AG10803 (cell line): ENCODE data around the gene PAQR8.
A peak's percentile ranks its signal among the peaks of the same experiment; 100 is the strongest.

Experiments
- DNase-seq: peaks from one replicate; pipeline ENCODE4 v3.0.0; 2010; ENCODE audit warnings: low read depth
- H3K4me3 ChIP-seq: 2 replicates; pipeline ENCODE4 v1.5.1; 2011; ENCODE audit warnings: mild to moderate bottlenecking, low read length, control low read depth
- TF ChIP-seq, protein P1 (sequence below): conservative IDR thresholded peaks from 2 replicates; pipeline ENCODE4 v1.5.1; 2011; ENCODE audit warnings: mild to moderate bottlenecking, low read length, control low read depth, inconsistent platforms

Gene PAQR8

GRCh38 chr6:52368002-52368401 is 6.1 kb downstream of the PAQR8 start:
- no peak overlapping the region for H3K4me3 ChIP-seq
- no peak for DNase-seq
- TF ChIP-seq, protein P1, sequence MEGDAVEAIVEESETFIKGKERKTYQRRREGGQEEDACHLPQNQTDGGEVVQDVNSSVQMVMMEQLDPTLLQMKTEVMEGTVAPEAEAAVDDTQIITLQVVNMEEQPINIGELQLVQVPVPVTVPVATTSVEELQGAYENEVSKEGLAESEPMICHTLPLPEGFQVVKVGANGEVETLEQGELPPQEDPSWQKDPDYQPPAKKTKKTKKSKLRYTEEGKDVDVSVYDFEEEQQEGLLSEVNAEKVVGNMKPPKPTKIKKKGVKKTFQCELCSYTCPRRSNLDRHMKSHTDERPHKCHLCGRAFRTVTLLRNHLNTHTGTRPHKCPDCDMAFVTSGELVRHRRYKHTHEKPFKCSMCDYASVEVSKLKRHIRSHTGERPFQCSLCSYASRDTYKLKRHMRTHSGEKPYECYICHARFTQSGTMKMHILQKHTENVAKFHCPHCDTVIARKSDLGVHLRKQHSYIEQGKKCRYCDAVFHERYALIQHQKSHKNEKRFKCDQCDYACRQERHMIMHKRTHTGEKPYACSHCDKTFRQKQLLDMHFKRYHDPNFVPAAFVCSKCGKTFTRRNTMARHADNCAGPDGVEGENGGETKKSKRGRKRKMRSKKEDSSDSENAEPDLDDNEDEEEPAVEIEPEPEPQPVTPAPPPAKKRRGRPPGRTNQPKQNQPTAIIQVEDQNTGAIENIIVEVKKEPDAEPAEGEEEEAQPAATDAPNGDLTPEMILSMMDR = no peak

GRCh38 chr6:52369234-52369633 is 7.3 kb downstream of the PAQR8 start:
- no peak overlapping the region for H3K4me3 ChIP-seq
- no peak for DNase-seq
- TF ChIP-seq, protein P1 = no peak

DNA sequence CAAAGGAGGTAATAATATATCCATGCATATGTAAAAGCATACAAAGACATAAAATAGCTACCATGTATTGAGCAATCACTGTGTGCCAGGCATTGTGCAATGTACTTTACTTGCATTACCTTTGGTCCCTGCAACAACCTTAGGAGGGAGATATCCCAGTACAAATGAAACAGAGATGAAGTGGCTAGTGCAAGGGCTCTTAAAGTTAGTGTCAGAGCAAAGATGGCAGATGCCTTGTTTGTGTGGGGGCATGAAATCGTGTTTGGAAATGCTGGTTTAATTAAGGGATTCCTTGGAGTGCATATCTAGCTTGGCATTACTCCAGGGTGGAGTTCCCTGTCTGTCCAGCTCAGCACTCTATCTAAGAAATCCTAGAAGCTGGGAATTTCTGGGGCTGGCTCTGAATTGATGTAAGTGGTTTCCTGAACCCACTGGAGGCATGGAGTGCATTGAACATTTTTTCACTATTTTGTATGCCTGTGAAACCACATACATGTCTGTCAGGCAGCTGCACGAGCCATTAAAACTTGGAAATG is 9.8 kb downstream of the PAQR8 start:
- DNase-seq = peak; percentile 51

DNA sequence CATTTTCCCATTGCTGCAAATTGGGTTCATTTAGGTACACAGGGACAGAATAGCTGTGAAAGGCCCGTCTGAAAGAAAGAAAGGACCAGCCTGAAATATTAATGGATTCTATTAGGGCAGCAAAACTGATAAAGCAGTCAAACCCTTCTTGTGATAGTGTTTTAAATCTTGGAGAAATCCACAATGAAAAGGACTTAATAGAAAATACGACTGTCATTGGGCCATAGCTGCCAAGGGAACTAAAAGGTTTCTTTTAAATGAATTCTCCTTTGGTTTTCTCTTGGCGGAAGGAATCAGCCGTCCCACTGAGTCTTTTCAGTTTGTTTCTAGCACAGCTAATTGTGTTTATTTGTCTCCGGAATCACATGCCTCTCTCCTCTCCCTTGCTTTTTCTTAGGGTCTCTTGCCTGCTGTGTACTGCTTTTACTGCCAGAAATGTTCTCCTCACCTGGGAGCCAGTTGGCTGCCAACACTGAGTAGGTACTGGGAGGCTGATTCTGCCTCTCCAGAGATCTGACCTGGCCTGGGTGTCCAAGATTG is 11.3 kb downstream of the PAQR8 start:
- TF ChIP-seq, protein P1 = no peak
- no peak overlapping the region for H3K4me3 ChIP-seq
- no peak for DNase-seq

More for the DNA sequence above, 9.8 kb downstream of the PAQR8 start:
- TF ChIP-seq, protein P1 = no peak
- no peak overlapping the region for H3K4me3 ChIP-seq

- TF ChIP-seq, protein P1 = no peak
- no peak overlapping the region for H3K4me3 ChIP-seq
- no peak for DNase-seq
Observed at GRCh38 chr6:52374247-52374646, 12.3 kb downstream of the PAQR8 start.

- no peak overlapping the region for H3K4me3 ChIP-seq
- DNase-seq = no peak
- TF ChIP-seq, protein P1 = no peak
Observed at GRCh38 chr6:52375780-52376556, 14.0 kb downstream of the PAQR8 start.

DNA sequence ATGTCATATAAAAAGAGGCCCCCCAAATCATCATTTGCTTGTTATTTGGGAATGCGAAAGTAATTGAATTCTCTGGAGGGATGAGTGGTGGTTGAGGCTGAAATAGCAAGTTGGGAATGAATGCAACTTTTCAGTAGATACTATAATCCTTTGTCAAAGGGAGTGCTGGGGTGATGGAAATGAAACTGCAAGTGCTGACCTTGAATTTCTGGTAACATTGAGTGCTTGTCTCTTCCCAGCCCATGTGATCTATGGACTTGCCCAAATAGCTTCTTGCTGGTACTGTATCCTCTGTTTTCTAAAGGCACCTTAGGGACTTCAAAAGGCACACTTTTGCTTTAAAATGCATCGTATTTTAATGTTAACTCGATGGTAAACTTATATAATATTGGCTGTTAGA is 14.8 kb downstream of the PAQR8 start:
- TF ChIP-seq, protein P1 = no peak
- no peak overlapping the region for H3K4me3 ChIP-seq
- no peak for DNase-seq
